RWPE2 (cell line): ENCODE results near the gene RBMY1F.
"Not testable (repeated sequence)": the region's sequence is repeated elsewhere in the genome, so short reads cannot be mapped to it uniquely, and the experiment has no call there.

Experiments used
- ATAC-seq: fragments of 200-7000 bp; cut with Tn5 transposase; 3 replicates; pipeline ENCODE4 v1.9.1; 2021; ENCODE audit warnings: low read depth
- DNase-seq: peaks from one replicate; pipeline ENCODE4 v3.0.0-alpha.2; 2020; ENCODE audit warnings: low spot score
- H3K27ac ChIP-seq: fragments of 450-650 bp; 2 replicates; pipeline ENCODE4 v1.5.1; 2017; ENCODE audit warnings: mild to moderate bottlenecking; ENCODE audit not compliant: poor library complexity, severe bottlenecking
- H3K27me3 ChIP-seq: fragments of 250-450 bp; sonication (Bioruptor Pico); 2 replicates; pipeline ENCODE4 v1.5.1; 2021; ENCODE audit warnings: mild to moderate bottlenecking, moderate library complexity; ENCODE audit not compliant: insufficient read depth, poor library complexity, severe bottlenecking
- H3K36me3 ChIP-seq: fragments of 250-450 bp; sonication (Bioruptor Pico); 2 replicates; pipeline ENCODE4 v1.5.1; 2020; ENCODE audit warnings: low read depth, mild to moderate bottlenecking, moderate library complexity
- H3K4me1 ChIP-seq: fragments of 250-450 bp; sonication (Bioruptor Pico); 2 replicates; pipeline ENCODE4 v1.5.1; 2021; ENCODE audit warnings: mild to moderate bottlenecking, moderate library complexity; ENCODE audit not compliant: insufficient read depth, poor library complexity, severe bottlenecking
- H3K4me3 ChIP-seq: fragments of 250-450 bp; sonication (Bioruptor Pico); 2 replicates; pipeline ENCODE4 v1.5.1; 2021; ENCODE audit warnings: mild to moderate bottlenecking, moderate library complexity; ENCODE audit not compliant: severe bottlenecking
- H3K9me3 ChIP-seq: fragments of 250-450 bp; sonication (Bioruptor Pico); 2 replicates; pipeline ENCODE4 v1.5.1; 2021; ENCODE audit warnings: mild to moderate bottlenecking, moderate library complexity; ENCODE audit not compliant: severe bottlenecking

The RBMY1F gene

DNA sequence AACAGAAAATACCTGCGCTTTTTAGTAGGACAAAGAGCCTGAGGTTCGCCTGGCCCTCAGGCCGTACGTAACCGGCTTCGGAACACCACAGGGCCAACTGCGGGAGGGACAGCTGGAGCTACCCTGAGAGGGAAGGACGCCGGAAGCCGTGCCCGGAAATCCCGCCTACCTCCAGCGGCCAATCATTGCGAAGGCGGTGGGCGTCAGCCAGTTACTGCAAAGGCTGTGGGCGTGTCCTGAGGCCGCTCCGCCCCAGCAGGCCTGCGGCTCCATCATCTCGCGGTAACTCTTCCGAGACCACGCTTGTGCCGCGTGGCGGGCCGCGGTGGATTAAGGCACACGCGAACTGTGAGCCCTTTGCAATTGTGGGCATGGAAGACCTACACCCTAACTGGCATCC is at the start of gene RBMY1F:
RBMY1F (minus strand) TSS at position 101 of the 400 bp plus-strand sequence. CDS start 1,954 bp downstream, outside the sequence.
- not testable (repeated sequence) for H3K9me3 ChIP-seq, H3K27ac ChIP-seq, ATAC-seq, H3K4me1 ChIP-seq, DNase-seq, H3K4me3 ChIP-seq, H3K27me3 ChIP-seq, H3K36me3 ChIP-seq

GRCh38 chrY:22151144-22151543 is 31.6 kb downstream of the RBMY1F start:
- not testable (repeated sequence) for H3K4me1 ChIP-seq, H3K4me3 ChIP-seq, H3K9me3 ChIP-seq, H3K27me3 ChIP-seq, H3K36me3 ChIP-seq, ATAC-seq, DNase-seq, H3K27ac ChIP-seq

DNA sequence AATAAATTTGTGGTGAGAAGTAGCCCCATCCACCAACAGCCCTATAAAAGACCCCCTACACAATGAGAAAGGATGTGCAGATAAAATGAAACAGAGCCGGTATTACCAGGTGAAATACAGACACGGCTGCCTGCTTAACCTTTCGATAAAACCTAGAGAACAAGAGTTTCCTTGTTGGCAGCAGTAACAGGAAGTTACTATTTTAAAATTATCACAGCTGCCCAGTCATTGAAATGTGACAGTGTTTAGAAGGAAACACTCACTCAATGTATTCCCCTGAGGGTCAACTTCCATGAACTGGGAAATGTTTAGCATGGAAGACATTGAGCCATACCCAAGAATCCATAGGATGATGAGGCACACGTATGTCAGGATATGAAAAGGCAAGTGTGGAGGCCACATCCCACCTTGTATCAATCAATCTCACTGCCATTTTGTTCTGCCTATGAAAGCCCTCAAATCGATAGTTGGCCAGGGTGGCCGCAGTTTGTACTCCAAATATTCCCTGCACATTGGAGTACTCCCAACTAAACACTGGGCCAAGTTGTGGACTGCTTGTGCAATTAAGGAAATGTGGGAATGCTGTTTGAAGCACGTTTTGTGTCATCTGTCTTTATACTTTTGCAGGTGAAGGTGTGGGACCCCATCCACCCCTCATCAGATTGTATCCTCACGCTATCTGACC is 41.6 kb downstream of the RBMY1F start:
- not testable (repeated sequence) for H3K4me3 ChIP-seq, H3K4me1 ChIP-seq, DNase-seq, H3K9me3 ChIP-seq, ATAC-seq, H3K27ac ChIP-seq, H3K36me3 ChIP-seq, H3K27me3 ChIP-seq

GRCh38 chrY:22134719-22135118 is 48.0 kb downstream of the RBMY1F start:
- H3K9me3 ChIP-seq, H3K27ac ChIP-seq, DNase-seq, H3K4me3 ChIP-seq, H3K4me1 ChIP-seq, H3K36me3 ChIP-seq, ATAC-seq, H3K27me3 ChIP-seq: not testable (repeated sequence)

DNA sequence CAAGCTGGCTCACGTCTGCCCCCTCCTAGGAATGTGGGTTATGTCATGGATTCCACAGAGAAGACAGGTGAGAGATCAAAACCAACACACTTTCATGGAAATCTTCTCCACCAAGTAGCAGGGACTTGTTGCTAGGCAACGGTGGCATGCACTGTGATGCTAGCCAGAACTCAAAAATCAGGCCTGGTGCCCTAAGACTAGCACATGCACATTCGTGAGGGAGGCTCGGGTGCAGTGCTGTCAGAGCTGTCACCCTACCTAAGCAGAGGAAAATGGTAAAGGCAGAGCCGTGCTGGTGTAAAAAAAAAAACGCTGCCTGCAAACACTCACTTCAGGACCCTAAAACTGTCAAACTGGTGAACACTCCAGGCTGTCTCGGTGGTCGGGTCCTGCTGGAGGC is 52.2 kb downstream of the RBMY1F start:
- not testable (repeated sequence) for H3K4me1 ChIP-seq, H3K9me3 ChIP-seq, H3K27ac ChIP-seq, ATAC-seq, DNase-seq, H3K36me3 ChIP-seq, H3K4me3 ChIP-seq, H3K27me3 ChIP-seq
